Trophoblast cell (in vitro differentiated cells and primary cell): Measurements from ENCODE around the gene RNF150.

ENCODE experiments used
- DNase-seq, 2 donors: peaks; one replicate each; pipeline ENCODE4 v3.0.0-alpha.2; 2016
- H2AFZ ChIP-seq: 2 replicates; pipeline ENCODE4 v1.6.1; 2013; ENCODE audit warnings: low read length, moderate library complexity, mild to moderate bottlenecking; ENCODE audit not compliant: insufficient read depth, poor library complexity
- H2AK5ac ChIP-seq: 2 replicates; pipeline ENCODE4 v1.6.1; 2013; ENCODE audit warnings: mild to moderate bottlenecking, low read length
- H2BK120ac ChIP-seq: 2 replicates; pipeline ENCODE4 v1.6.1; 2013; ENCODE audit warnings: low read length, mild to moderate bottlenecking, moderate library complexity; ENCODE audit not compliant: insufficient read depth, poor library complexity
- H2BK12ac ChIP-seq: 2 replicates; pipeline ENCODE4 v1.6.1; 2013; ENCODE audit warnings: mild to moderate bottlenecking, low read length, moderate library complexity
- H2BK5ac ChIP-seq: 2 replicates; pipeline ENCODE4 v1.6.1; 2013; ENCODE audit warnings: low read length, low read depth, moderate library complexity, mild to moderate bottlenecking; ENCODE audit not compliant: poor library complexity
- H3K14ac ChIP-seq: 2 replicates; pipeline ENCODE4 v1.6.1; 2013; ENCODE audit warnings: mild to moderate bottlenecking, low read length
- H3K18ac ChIP-seq: 2 replicates; pipeline ENCODE4 v1.6.1; 2013; ENCODE audit warnings: mild to moderate bottlenecking, low read length
- H3K23ac ChIP-seq: 2 replicates; pipeline ENCODE4 v1.6.1; 2013; ENCODE audit warnings: low read length
- H3K27ac ChIP-seq: 2 replicates; pipeline ENCODE4 v1.5.1; 2013; ENCODE audit warnings: low read depth, mild to moderate bottlenecking, inconsistent platforms, low read length, moderate library complexity
- H3K27me3 ChIP-seq: 2 replicates; pipeline ENCODE4 v1.6.1; 2013; ENCODE audit warnings: inconsistent platforms, mild to moderate bottlenecking, low read length, moderate library complexity; ENCODE audit not compliant: insufficient read depth
- H3K36me3 ChIP-seq, 2 experiments: 1 replicate in 1 of 2; 2 replicates in 1 of 2; pipeline ENCODE4 v1.6.1; 2013; ENCODE audit warnings: low read length in 2 of 2, mild to moderate bottlenecking in 2 of 2, moderate library complexity in 1 of 2; ENCODE audit not compliant: insufficient read depth in 2 of 2, control insufficient read depth in 1 of 2
- H3K4ac ChIP-seq: 2 replicates; pipeline ENCODE4 v1.6.1; 2013; ENCODE audit warnings: low read depth, mild to moderate bottlenecking, low read length, moderate library complexity
- H3K4me1 ChIP-seq, 2 experiments: 1 replicate in 1 of 2; 2 replicates in 1 of 2; pipeline ENCODE4 v1.6.1; 2013; ENCODE audit warnings: low read length in 2 of 2, mild to moderate bottlenecking in 2 of 2, moderate library complexity in 1 of 2; ENCODE audit not compliant: insufficient read depth in 2 of 2, control insufficient read depth in 1 of 2
- H3K4me2 ChIP-seq: 2 replicates; pipeline ENCODE4 v1.6.1; 2013; ENCODE audit warnings: inconsistent platforms, mild to moderate bottlenecking, low read length, moderate library complexity
- H3K4me3 ChIP-seq: 2 replicates; pipeline ENCODE4 v1.5.1; 2013; ENCODE audit warnings: mild to moderate bottlenecking, low read depth, low read length, inconsistent platforms
- H3K79me1 ChIP-seq: one replicate; pipeline ENCODE4 v1.6.1; 2013; ENCODE audit warnings: low read length
- H3K79me2 ChIP-seq: 2 replicates; pipeline ENCODE4 v1.6.1; 2013; ENCODE audit warnings: low read length, mild to moderate bottlenecking; ENCODE audit not compliant: control insufficient read depth, insufficient read depth, poor library complexity
- H3K9ac ChIP-seq: 2 replicates; pipeline ENCODE4 v1.6.1; 2013; ENCODE audit warnings: mild to moderate bottlenecking, low read length
- H3K9me3 ChIP-seq: 2 replicates; pipeline ENCODE4 v1.6.1; 2013; ENCODE audit warnings: low read depth, mild to moderate bottlenecking, control low read depth, inconsistent platforms, low read length; ENCODE audit not compliant: insufficient read depth
- H4K12ac ChIP-seq: 2 replicates; pipeline ENCODE4 v1.6.1; 2013; ENCODE audit warnings: low read depth, mild to moderate bottlenecking, low read length, moderate library complexity
- H4K8ac ChIP-seq: 2 replicates; pipeline ENCODE4 v1.6.1; 2013; ENCODE audit warnings: low read depth, mild to moderate bottlenecking, low read length, moderate library complexity
- H4K91ac ChIP-seq: one replicate; pipeline ENCODE4 v1.6.1; 2013; ENCODE audit warnings: low read depth, mild to moderate bottlenecking, low read length, moderate library complexity
- WGBS: extraction: QIAGEN DNeasy Blood & Tissue Kit; methylation state at CpG from one replicate; pipeline ENCODE4 v1.1.7; 2013; ENCODE audit warnings: missing lambda C conversion rate; ENCODE audit not compliant: insufficient read length, insufficient coverage; ENCODE audit errors: extremely low coverage; 5-methylcytosine and 5-hydroxymethylcytosine counted together

RNF150 gene

DNA sequence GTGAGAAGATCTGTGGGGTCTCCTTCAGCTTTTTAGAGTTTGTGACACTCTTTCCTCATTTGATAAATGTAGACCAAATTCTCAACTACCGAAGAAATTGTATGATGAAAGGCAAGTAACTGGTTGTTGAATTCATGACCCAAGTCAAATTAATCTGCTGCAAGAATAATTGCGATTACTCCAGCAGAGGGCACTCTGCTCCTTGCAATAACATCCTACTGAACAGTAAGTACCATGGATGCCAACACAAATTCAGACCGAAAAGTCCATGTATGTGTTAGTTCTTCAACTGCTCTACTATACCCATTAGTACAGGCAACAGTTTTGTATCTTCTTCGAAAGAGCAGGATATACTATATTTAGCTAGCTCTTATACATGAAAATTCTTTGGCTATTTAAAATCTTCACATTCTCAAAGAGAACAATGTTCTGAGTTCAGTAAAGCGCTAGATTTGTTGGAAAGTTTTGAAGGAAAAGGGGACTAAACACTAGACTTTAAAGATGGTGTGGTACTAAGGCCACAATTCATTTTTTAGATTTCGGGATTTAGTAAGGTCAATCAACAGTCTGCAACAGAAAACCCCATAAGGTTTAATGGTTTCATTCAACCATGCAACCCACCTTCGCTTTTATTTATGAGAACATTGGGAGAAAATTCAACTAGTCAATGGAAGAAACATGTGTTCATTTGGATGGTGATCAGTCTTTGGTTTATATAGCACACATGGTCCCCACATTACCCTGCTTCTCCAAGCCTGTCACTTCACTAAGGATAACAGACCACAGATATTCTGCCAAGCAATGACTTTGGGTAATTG lies 271.7 kb downstream of the RNF150 start:
- H3K4me3 ChIP-seq = no peak overlapping the region
- no peak overlapping the region for H3K27ac ChIP-seq
- H4K91ac ChIP-seq = no peak overlapping the region
- H3K9me3 ChIP-seq = no peaks in the 10 kb centered on the region
- no peak overlapping the region for H3K4ac ChIP-seq
- H4K12ac ChIP-seq = no peak overlapping the region
- no peak overlapping the region for H4K8ac ChIP-seq
- no peak overlapping the region for H2BK12ac ChIP-seq
- H2AK5ac ChIP-seq = no peak overlapping the region
- H2BK5ac ChIP-seq = no peak overlapping the region
- no peaks in the 10 kb centered on the region for H3K27me3 ChIP-seq
- no CpG with 5 or more reads among the region's 7 CpGs for WGBS
- H3K4me1 ChIP-seq = peaks cover 2% of the 10 kb centered on the region in 2 experiments
- no peaks in the 10 kb centered on the region for H3K79me2 ChIP-seq
- H3K79me1 ChIP-seq = peaks cover 2% of the 10 kb centered on the region
- H3K23ac ChIP-seq = no peak overlapping the region
- H3K36me3 ChIP-seq = no peaks in the 10 kb centered on the region
- DNase-seq = peak; percentile 66 to 88
- H3K18ac ChIP-seq = no peak overlapping the region
- H3K14ac ChIP-seq = no peak overlapping the region
- no peak overlapping the region for H3K9ac ChIP-seq
- H3K4me2 ChIP-seq = no peak overlapping the region
- no peak overlapping the region for H2AFZ ChIP-seq
- no peak overlapping the region for H2BK120ac ChIP-seq

GRCh38 chr4:140858897-140859296 lies 274.4 kb downstream of the RNF150 start:
- Histone ChIP-seq H3K18ac (no peak overlapping the region), H2AK5ac (no peak overlapping the region), H3K9me3 (no peaks in the 10 kb centered on the region), H2BK12ac (no peak overlapping the region), H3K4me2 (no peak overlapping the region), H3K79me1 (peaks cover 2% of the 10 kb centered on the region), H3K14ac (peak overlapping the region; percentile 53), H2BK120ac (no peak overlapping the region), H3K79me2 (no peaks in the 10 kb centered on the region), H4K12ac (no peak overlapping the region), H3K27ac (no peak overlapping the region), H3K27me3 (no peaks in the 10 kb centered on the region), H4K91ac (no peak overlapping the region), H2AFZ (no peak overlapping the region), H3K4me1 (peaks cover 2% of the 10 kb centered on the region in 2 experiments), H3K9ac (no peak overlapping the region), H3K23ac (no peak overlapping the region), H3K4me3 (no peak overlapping the region), H3K36me3 (no peaks in the 10 kb centered on the region), H2BK5ac (no peak overlapping the region), H4K8ac (no peak overlapping the region), H3K4ac (no peak overlapping the region)
- DNase-seq = no peak
- WGBS = no CpG with 5 or more reads among the region's 3 CpGs

- Histone ChIP-seq H2BK5ac (no peak overlapping the region), H3K27me3 (no peaks in the 10 kb centered on the region), H3K27ac (no peak overlapping the region), H4K12ac (no peak overlapping the region), H3K23ac (no peak overlapping the region), H3K9me3 (no peaks in the 10 kb centered on the region), H4K91ac (no peak overlapping the region), H2AFZ (no peak overlapping the region), H3K9ac (no peak overlapping the region), H3K14ac (no peak overlapping the region), H3K4me3 (no peak overlapping the region), H2BK12ac (no peak overlapping the region), H4K8ac (no peak overlapping the region), H3K4ac (no peak overlapping the region), H3K18ac (no peak overlapping the region), H2BK120ac (no peak overlapping the region), H3K4me1 (peaks cover 2% of the 10 kb centered on the region in 2 experiments), H3K4me2 (no peak overlapping the region), H3K79me2 (no peaks in the 10 kb centered on the region), H2AK5ac (no peak overlapping the region), H3K79me1 (peaks cover 2% of the 10 kb centered on the region), H3K36me3 (no peaks in the 10 kb centered on the region)
- DNase-seq = no peak
- WGBS = no CpG with 5 or more reads among the region's 2 CpGs
Measured at GRCh38 chr4:140857111-140857510, 276.2 kb downstream of the RNF150 start.

GRCh38 chr4:140856621-140857062 lies 276.6 kb downstream of the RNF150 start:
- H4K91ac ChIP-seq = no peak overlapping the region
- H3K27me3 ChIP-seq = no peaks in the 10 kb centered on the region
- H3K79me1 ChIP-seq = peaks cover 2% of the 10 kb centered on the region
- H3K9me3 ChIP-seq = no peaks in the 10 kb centered on the region
- H2AFZ ChIP-seq = no peak overlapping the region
- no peak overlapping the region for H4K8ac ChIP-seq
- H3K4me2 ChIP-seq = no peak overlapping the region
- H3K23ac ChIP-seq = no peak overlapping the region
- no peak overlapping the region for H2BK120ac ChIP-seq
- H2AK5ac ChIP-seq = no peak overlapping the region
- peaks cover 2% of the 10 kb centered on the region in 2 experiments for H3K4me1 ChIP-seq
- no peak overlapping the region for H3K4ac ChIP-seq
- no CpG with 5 or more reads among the region's 6 CpGs for WGBS
- no peak overlapping the region for H3K14ac ChIP-seq
- H3K4me3 ChIP-seq = no peak overlapping the region
- H3K79me2 ChIP-seq = no peaks in the 10 kb centered on the region
- H4K12ac ChIP-seq = no peak overlapping the region
- H3K9ac ChIP-seq = no peak overlapping the region
- H2BK12ac ChIP-seq = no peak overlapping the region
- H3K27ac ChIP-seq = no peak overlapping the region
- DNase-seq = no peak
- no peaks in the 10 kb centered on the region for H3K36me3 ChIP-seq
- no peak overlapping the region for H3K18ac ChIP-seq
- H2BK5ac ChIP-seq = no peak overlapping the region
